Measurements from ENCODE around the gene SPIB. TPM values are rescaled to one million over a fixed set of nuclear protein-coding genes. Genes with fewer than 3 reads are reported as not detected.

SPIB gene
- total RNA-seq, 1 donor from 2014 or later = not detected

DNA sequence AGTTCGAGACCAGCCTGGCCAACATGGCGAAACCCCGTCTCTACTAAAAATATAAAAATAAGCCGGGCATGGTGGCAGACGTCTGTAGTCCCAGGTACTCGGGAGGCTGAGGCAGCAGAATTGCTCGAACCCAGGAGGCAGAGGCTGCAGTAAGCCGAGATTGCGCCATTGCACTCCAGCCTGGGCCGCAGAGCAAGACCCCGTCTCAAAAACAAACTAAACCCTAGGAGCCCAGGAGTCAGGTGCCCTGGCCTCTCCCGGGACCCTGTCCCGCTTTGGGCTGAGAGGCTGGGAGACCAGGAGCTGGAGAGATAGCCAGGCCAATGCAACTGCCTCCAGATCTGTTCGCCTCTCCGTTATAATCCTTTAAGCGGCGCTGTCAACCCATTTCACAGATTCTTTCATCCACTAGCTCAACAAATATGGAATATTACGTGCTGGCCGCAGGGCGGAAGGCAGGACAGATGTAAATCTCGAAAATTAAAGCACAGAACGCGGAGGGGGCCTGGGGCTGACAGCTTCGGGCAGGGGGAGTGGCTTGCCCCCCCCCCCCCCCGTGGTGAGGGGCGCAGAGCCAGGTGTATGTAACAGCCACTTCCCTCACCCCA, 8.7 kb downstream of the SPIB start:
- H3K4me3 Mint-ChIP-seq = no peak overlapping the region
- H3K27ac Mint-ChIP-seq = no peak overlapping the region
- Histone ChIP-seq H3K27me3 (peaks cover 42% of the 10 kb centered on the region), H3K4me2 (peak overlapping the region; percentile 45), H3F3A (ENCODE audit: low read depth) (peaks cover 4% of the 10 kb centered on the region), H3K79me2 (ENCODE audit: low read depth) (no peaks in the 10 kb centered on the region), H4K20me1 (ENCODE audit: low read depth) (no peaks in the 10 kb centered on the region), H3K4me1 (peaks cover 2% of the 10 kb centered on the region), H3K4me3 (no peak overlapping the region), H3K9me3 (ENCODE audit: low read depth) (no peaks in the 10 kb centered on the region), H3K9ac (no peak overlapping the region), H2AFZ (replicated peaks) (no peak overlapping the region), H3K27ac (no peak overlapping the region), H3K36me3 (no peaks in the 10 kb centered on the region)
- H3K27me3 Mint-ChIP-seq (ENCODE audit: insufficient read depth, low read depth) = peaks cover 12% of the 10 kb centered on the region
- H3K4me1 Mint-ChIP-seq = peaks cover 11% of the 10 kb centered on the region
- no peaks in the 10 kb centered on the region for H3K9me3 Mint-ChIP-seq
- DNase-seq (ENCODE audit: low spot score) = no peak
- H3K36me3 Mint-ChIP-seq = no peaks in the 10 kb centered on the region
- TF ChIP-seq, protein P1, sequence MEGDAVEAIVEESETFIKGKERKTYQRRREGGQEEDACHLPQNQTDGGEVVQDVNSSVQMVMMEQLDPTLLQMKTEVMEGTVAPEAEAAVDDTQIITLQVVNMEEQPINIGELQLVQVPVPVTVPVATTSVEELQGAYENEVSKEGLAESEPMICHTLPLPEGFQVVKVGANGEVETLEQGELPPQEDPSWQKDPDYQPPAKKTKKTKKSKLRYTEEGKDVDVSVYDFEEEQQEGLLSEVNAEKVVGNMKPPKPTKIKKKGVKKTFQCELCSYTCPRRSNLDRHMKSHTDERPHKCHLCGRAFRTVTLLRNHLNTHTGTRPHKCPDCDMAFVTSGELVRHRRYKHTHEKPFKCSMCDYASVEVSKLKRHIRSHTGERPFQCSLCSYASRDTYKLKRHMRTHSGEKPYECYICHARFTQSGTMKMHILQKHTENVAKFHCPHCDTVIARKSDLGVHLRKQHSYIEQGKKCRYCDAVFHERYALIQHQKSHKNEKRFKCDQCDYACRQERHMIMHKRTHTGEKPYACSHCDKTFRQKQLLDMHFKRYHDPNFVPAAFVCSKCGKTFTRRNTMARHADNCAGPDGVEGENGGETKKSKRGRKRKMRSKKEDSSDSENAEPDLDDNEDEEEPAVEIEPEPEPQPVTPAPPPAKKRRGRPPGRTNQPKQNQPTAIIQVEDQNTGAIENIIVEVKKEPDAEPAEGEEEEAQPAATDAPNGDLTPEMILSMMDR (IDR thresholded peaks at IDR 0.05) = no peak
- TF ChIP-seq EZH2phosphoT487 (IDR thresholded peaks at IDR 0.05) = no peak
- TF ChIP-seq EZH2 (IDR thresholded peaks at IDR 0.05) = no peak

DNA sequence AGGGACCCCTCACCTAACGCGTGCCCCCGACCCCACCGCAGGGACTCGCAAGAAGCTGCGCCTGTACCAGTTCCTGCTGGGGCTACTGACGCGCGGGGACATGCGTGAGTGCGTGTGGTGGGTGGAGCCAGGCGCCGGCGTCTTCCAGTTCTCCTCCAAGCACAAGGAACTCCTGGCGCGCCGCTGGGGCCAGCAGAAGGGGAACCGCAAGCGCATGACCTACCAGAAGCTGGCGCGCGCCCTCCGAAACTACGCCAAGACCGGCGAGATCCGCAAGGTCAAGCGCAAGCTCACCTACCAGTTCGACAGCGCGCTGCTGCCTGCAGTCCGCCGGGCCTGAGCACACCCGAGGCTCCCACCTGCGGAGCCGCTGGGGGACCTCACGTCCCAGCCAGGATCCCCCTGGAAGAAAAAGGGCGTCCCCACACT, 9.3 kb downstream of the SPIB start:
- H3K36me3 Mint-ChIP-seq = no peaks in the 10 kb centered on the region
- peaks cover 8% of the 10 kb centered on the region for H3K4me1 ChIP-seq
- no peak overlapping the region for H3K27ac Mint-ChIP-seq
- H3K79me2 ChIP-seq (ENCODE audit: low read depth) = no peaks in the 10 kb centered on the region
- peaks cover 13% of the 10 kb centered on the region for H3K4me1 Mint-ChIP-seq
- no peaks in the 10 kb centered on the region for H4K20me1 ChIP-seq (ENCODE audit: low read depth)
- no peaks in the 10 kb centered on the region for H3K36me3 ChIP-seq
- no peak overlapping the region for H3K27ac ChIP-seq
- TF ChIP-seq EZH2phosphoT487 (IDR thresholded peaks at IDR 0.05) (no peak), EZH2 (IDR thresholded peaks at IDR 0.05) (no peak)
- TF ChIP-seq, protein P1 (IDR thresholded peaks at IDR 0.05) = no peak
- H3K9me3 Mint-ChIP-seq = no peaks in the 10 kb centered on the region
- no peak overlapping the region for H3K4me3 Mint-ChIP-seq
- H3K9me3 ChIP-seq (ENCODE audit: low read depth) = no peaks in the 10 kb centered on the region
- H3K27me3 Mint-ChIP-seq (ENCODE audit: insufficient read depth, low read depth) = peaks cover 13% of the 10 kb centered on the region
- no peak overlapping the region for H2AFZ ChIP-seq (replicated peaks)
- peak overlapping the region; percentile 45 for H3K4me2 ChIP-seq
- DNase-seq (ENCODE audit: low spot score) = peak; percentile 57
- H3K9ac ChIP-seq = no peak overlapping the region
- peaks cover 42% of the 10 kb centered on the region for H3K27me3 ChIP-seq
- no peak overlapping the region for H3K4me3 ChIP-seq
- H3F3A ChIP-seq (ENCODE audit: low read depth) = peaks cover 4% of the 10 kb centered on the region

DNA sequence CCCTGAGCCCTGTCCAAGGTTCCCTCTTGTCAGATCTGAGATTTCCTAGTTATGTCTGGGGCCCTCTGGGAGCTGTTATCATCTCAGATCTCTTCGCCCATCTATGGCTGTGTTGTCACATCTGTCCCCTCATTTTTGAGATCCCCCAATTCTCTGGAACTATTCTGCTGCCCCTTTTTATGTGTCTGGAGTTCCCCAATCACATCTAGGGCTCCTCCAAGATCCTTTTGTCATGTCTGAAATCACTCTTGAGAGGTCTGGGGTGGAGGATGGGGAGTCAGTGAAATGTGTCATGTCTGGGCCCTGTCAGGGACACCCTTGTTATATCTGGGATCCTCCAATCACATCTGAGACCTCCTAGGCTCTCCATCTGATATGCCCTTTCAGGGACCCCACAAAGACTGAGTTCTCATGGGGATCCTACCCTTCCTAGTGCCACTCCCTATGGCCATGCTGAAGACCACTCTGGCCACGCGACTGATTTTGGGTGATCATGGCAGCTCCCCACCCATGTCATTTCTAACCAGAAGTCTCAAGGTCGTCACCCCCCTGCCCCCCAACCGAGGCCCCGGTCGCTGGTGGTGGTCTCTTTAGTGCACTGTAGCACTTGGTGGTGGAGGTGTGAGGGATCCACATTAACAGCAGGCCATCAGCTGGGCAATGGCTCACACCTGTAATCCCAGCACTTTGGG, 10.2 kb downstream of the SPIB start:
- no peak overlapping the region for H3K4me2 ChIP-seq
- H3K9me3 ChIP-seq (ENCODE audit: low read depth) = no peaks in the 10 kb centered on the region
- no peak for TF ChIP-seq EZH2phosphoT487 (IDR thresholded peaks at IDR 0.05)
- TF ChIP-seq, protein P1 (IDR thresholded peaks at IDR 0.05) = no peak
- no peak for TF ChIP-seq EZH2 (IDR thresholded peaks at IDR 0.05)
- peaks cover 17% of the 10 kb centered on the region for H3K27me3 Mint-ChIP-seq (ENCODE audit: insufficient read depth, low read depth)
- H3K36me3 ChIP-seq = no peaks in the 10 kb centered on the region
- H3K27ac Mint-ChIP-seq = peak overlapping the region; percentile 96
- no peak overlapping the region for H3K27ac ChIP-seq
- DNase-seq (ENCODE audit: low spot score) = no peak
- peaks cover 16% of the 10 kb centered on the region for H3K4me1 Mint-ChIP-seq
- H3K9me3 Mint-ChIP-seq = no peaks in the 10 kb centered on the region
- no peaks in the 10 kb centered on the region for H4K20me1 ChIP-seq (ENCODE audit: low read depth)
- peaks cover 4% of the 10 kb centered on the region for H3F3A ChIP-seq (ENCODE audit: low read depth)
- H3K79me2 ChIP-seq (ENCODE audit: low read depth) = no peaks in the 10 kb centered on the region
- no peak overlapping the region for H3K9ac ChIP-seq
- H2AFZ ChIP-seq (replicated peaks) = no peak overlapping the region
- peaks cover 10% of the 10 kb centered on the region for H3K4me1 ChIP-seq
- H3K27me3 ChIP-seq = peaks cover 42% of the 10 kb centered on the region
- H3K4me3 ChIP-seq = no peak overlapping the region
- no peak overlapping the region for H3K4me3 Mint-ChIP-seq
- H3K36me3 Mint-ChIP-seq = no peaks in the 10 kb centered on the region

Data from neural progenitor cell (in vitro differentiated cells).